HG03378 (cell line): Measurements from ENCODE around the gene DENND1A.
"Not testable (repeated sequence)": the region's sequence is repeated elsewhere in the genome, so short reads cannot be mapped to it uniquely, and the experiment has no call there.

Experiments used
- ATAC-seq: cut with Tn5 transposase; IDR thresholded peaks from one replicate; pipeline ENCODE4 v1.9.1; 2021; ENCODE audit warnings: mild to moderate bottlenecking, moderate library complexity; ENCODE audit not compliant: unreplicated experiment

Gene DENND1A, protein sequence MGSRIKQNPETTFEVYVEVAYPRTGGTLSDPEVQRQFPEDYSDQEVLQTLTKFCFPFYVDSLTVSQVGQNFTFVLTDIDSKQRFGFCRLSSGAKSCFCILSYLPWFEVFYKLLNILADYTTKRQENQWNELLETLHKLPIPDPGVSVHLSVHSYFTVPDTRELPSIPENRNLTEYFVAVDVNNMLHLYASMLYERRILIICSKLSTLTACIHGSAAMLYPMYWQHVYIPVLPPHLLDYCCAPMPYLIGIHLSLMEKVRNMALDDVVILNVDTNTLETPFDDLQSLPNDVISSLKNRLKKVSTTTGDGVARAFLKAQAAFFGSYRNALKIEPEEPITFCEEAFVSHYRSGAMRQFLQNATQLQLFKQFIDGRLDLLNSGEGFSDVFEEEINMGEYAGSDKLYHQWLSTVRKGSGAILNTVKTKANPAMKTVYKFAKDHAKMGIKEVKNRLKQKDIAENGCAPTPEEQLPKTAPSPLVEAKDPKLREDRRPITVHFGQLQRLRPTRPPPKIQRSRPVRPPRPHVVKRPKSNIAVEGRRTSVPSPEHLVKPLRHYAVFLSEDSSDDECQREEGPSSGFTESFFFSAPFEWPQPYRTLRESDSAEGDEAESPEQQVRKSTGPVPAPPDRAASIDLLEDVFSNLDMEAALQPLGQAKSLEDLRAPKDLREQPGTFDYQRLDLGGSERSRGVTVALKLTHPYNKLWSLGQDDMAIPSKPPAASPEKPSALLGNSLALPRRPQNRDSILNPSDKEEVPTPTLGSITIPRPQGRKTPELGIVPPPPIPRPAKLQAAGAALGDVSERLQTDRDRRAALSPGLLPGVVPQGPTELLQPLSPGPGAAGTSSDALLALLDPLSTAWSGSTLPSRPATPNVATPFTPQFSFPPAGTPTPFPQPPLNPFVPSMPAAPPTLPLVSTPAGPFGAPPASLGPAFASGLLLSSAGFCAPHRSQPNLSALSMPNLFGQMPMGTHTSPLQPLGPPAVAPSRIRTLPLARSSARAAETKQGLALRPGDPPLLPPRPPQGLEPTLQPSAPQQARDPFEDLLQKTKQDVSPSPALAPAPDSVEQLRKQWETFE

DNA sequence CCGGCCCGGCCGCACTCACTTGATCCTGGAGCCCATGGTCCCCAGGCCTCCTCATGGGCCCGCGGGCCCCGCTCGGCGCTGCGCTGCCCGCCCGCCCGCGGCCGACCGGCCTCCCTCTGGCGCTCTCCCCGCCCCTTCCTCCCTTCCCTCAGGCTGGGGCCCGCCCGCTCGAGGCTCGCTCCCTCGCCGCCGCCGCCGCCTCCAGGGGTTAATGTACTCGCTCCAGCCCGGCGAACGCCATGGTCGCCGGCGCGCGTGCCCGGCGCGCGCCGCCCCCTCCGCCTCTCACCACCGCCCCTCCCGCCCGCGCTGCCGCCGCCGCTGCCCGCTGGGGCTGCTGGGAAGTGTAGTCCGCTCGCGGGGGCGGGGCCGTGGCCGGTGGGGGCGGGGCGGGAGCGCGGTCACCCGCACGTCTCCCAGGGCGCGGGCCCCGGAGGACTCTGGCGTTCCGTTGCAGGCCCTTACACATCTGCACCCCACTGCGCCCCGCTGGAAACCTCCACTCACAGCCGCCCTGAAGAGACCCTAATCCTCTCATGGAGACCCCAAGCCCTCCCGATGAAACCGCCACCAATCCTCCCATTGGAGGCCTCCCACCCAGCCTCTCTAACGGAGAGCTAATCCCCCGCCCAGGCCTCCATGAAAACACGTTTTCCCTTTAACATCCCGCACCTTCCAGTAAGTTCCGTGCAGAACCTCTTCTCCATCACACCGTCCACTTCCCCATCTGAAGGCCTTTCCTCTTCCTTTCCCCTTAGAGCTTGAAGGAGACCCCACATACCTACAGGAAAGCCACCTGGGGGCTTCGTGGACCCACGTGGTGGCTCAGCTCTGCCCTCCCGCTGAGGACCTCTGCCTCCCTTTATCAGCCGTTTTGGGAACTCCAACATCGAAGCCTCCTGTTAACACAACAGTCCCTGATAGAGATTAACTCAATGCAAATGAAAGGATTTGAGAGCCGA lies at the start of gene DENND1A:
TSS of gene DENND1A (minus strand) at position 257 of the 962 bp plus-strand sequence. CDS start at position 36, 221 bp downstream.
- ATAC-seq = peak; percentile 41

DNA sequence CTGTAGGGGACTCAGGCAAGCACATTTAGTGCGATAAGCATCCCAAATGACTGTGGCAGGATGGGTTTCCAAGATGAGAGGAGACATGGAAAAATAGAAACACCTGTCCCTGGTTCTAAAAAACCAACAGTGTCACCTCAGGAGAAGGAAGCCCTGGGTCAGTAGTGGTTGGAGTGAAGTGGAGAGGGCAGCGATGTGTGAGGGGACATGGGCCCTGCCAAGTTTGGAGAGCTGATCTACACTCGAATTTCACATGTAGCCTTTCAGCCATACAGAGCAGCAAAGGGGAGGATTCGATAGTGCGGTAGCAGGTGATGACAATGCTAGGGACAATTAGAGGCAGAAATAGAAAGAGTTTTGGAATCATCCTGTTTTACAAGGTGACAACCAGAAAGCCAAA lies 49.1 kb upstream of the DENND1A start:
- no peak for ATAC-seq

DNA sequence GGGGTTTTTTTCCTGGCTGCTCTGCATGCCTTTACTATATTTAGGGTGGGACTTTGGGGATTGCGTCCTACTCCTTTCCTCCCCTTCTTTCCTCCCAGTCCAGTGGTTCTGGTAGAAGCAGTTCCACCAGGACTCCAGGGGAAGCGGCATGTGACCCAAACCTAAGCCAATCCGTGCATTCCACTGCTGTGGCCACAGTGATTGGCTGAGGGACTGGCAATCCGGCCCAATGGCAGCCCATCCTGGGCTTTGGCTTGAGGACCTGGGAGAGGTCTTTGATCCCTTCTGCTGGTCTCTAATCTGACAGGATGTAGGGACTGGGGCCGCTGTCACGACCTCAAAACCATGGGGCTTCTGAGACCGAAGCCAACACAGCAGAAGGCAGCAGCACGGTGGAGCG lies 46.7 kb upstream of the DENND1A start:
- ATAC-seq = not testable (repeated sequence)

DNA sequence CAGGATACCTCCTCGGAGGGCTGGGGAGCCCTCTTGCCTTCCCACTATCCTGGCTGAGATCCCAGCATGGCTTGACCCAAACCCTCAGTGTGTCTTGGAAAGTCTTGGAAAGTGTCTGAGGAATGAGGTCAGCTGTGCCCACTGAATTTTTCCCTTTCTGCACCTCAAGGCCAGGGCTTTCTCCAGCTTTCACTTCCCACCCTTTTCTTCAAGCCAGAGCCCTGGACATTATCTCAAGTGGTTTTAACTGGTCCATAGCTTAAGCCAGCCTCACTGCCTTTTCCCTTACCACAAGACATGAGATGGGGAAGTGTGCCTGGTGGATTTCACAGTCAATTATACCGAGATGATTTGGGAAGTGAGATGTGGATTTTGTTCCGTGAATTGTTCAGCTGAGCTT lies 45.9 kb upstream of the DENND1A start:
- ATAC-seq = no peak

DNA sequence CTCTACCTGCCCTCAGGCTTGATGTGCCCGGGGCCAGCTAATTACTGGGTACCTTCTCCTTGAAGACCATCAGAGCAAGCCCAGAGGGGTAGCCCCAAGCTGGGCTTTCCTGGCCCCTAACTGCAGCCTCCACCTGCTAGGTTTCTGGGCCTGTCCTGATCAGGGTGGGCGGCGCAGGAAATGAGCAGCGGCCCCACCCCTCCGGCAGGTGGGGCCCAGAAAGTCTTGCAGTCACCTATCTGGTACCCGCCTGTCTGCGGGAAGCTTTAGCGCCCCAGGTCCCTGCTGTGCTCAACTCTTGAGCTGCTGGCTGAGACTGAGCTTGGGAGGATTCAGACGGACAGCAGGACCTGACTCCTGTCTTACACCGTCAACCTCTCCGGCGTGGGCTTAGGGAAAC lies 44.5 kb upstream of the DENND1A start:
- ATAC-seq = no peak

DNA sequence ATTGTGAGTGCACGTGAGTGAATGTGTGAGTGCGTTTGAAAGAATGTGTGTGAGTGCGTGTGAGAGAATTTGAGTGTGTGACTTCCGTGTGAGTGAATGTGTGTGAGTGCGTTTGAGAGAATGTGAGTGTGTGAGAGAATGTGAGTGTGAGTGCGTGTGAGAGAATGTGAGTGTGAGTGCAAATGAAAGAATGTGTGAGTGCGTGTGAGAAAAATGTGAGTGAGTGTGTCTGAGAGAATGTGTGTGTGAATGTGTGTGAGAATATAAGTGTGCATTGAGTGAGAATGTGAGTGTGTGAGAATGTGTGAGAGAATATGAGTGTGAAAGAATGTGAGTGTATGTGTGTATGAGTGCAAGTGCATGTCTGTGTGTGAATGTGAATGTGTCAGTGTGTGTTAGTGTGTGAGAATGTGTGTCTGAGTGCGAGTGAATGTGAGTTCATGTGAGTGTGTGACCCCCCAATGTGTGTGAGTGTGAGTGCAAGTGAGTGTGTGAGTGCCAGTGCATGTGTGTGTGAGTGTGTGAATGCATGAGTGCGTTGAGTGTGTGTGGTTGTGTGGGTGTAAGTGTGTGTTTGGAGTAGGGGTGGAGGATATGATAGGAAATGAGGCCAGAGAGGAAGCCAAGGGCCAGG lies 43.8 kb upstream of the DENND1A start:
- no peak for ATAC-seq

DNA sequence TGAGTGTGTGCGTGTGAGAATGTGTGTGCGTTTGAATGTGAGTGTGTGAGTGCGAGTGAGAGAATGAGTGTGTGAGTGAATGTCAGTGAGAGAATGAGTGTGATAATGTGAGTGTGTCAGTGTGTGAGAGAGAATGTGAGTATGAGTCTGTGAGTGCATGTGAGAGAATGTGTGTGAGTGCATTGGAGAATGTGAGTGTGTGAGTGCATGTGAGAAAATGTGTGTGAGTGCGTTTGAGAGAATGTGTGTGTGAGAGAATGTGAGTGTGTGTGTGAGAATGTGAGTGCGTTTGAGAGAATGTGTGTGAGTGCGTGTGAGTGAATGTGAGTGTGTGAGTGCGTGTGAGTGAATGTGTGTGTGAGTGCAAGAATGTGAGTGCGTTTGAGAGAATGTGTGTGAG lies 42.7 kb upstream of the DENND1A start:
- no peak for ATAC-seq

DNA sequence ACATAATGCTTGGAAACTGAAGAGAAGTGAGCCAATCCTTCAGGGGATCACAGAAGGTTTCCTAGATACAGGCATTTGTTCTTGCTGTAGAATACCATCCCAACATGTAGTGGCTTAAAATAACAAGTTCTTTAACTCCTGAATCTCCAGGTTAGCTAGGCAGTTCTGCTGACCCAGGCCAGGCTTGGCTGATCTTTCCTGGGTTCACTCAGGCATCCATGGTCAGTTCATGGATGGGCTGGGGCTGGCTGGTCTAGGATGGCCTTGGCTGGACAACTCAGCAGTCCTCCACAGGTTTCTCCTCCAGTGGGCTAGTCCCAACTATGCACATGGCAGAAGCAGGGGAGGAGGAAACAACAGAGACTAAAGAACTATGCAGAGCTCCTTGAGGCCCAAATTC lies 37.4 kb upstream of the DENND1A start:
- no peak for ATAC-seq

DNA sequence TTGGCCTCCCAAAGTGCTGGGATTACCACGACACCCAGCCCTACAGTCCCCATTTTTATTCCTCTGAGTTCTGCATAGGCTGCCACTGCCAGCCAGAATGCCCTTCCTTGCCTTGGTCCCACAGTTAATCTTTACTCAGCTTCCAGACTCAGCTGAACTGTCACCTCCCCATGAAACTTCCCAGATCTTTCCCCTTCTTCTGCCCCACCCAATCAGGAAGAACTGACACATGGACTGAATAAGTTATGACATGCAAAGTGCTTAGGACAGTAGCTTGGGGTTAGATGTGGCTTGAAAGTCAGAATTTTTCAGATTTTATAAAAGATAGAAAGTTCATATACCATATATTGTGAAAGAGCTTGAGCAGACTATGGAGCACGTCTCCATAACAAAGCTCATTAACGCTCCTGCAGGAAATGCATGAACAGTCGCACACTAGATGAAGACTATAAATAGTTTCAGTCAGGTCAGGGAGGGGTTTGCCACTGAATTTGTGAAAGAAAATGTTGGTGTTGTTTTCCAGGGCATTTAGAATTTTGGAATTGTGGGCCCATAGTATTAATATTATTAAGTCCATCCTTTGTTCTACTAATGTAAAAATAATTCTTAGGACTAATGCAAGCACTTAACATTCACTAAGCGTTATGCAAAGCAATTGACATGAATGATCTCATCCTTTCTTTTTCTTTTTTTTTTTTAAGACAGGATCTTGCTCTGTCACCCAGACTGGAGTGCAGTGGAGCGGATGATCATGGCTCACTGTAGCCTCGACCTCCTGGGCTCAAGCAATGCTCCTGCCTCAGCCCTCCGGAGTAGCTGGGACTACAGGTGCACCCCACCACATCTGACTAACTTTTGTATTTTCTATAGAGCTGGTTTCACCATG lies 36.1 kb upstream of the DENND1A start:
- no peak for ATAC-seq

DNA sequence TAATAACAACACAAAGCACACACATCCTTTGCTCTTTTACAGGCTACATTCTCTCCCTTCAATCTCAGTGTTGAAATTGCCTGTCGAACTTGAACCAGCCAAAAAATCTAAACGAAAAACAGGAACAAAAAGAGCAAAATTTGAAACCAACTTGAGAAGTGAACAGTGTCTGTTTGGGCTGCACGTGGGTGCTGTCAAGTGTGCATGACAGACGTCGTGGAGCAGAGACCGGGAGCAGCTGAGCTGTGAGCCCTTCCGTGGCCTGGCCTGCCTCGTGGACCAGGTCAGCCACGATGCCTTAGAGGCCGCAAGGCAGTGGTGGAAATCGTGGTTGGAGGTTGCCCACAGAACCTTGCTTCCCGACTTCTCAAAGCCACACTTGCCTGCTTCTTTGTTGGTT lies 34.8 kb upstream of the DENND1A start:
- ATAC-seq = no peak

DNA sequence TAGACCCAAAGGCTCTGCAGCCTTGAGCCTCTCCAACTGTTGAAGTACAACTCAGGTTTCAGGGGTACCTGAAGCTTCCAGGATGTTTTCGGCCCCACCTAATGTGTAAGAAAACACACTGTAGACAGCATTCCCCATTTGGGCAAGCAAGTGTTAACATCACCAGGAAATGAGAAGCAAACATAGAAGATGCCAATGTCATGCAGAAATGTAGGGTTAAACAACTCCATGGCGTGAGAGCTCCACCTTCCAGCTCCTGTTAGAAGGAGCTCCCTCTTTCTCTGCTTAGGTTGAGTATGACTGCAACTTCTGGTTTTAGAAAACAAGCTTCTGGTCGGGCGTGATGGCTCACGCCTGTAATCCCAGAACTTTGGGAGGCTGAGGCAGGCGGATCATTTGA lies 31.0 kb upstream of the DENND1A start:
- no peak for ATAC-seq

DNA sequence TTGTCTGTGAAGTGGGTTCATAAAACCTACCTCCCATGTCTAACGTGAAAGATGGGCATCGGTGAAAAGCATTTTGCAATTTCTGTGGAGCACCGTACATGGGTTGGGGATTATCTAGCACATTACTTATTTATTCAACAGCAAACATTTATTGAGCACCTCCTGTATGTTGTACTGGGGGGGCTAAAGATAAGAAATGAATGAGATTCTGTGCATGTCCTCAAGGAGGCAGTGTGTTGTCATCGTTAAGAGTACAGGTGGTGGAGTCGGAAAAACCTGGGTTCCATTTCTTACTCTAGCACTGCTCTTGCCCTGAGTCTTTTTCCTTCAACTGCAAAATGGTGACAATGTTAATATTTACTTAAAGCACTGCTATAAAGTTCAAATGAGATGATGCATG lies 30.4 kb upstream of the DENND1A start:
- no peak for ATAC-seq

DNA sequence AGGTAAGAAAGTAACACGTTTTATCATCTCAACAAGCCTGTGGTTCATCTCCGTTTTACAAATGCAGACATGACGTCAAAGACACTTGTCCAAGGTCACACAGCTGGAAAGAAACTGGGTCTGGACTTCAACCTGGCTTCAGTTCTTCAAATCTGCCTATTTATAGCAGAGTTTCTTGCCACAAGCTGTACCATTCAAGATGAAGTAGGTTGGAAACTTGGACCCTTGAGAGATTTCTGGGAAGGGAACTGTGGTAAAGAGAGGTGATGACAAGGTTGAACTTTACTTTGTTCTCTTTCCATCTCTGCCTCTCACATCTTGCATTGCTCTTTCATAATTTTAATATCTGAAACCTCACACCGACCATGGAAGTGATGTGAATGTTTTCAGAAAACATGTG lies 29.9 kb upstream of the DENND1A start:
- no peak for ATAC-seq

DNA sequence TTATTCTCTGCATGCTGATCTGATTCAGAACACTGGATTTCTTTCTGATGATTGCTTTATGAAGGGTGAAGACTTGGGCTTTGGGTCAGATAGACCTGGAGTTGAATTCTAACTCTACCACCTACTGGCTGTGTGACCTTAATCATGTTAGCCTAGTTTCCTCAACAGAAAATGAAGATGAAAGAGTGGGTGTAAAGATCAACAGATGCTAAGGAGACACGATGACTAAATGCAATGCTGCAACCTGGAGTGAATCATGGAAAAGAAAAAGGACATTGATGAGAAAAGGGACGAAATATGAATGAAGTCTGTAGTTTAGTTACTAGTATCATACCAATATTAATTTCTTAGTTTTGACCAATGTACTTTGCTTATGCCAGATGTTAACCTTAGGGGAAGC lies 27.8 kb upstream of the DENND1A start:
- ATAC-seq = no peak

DNA sequence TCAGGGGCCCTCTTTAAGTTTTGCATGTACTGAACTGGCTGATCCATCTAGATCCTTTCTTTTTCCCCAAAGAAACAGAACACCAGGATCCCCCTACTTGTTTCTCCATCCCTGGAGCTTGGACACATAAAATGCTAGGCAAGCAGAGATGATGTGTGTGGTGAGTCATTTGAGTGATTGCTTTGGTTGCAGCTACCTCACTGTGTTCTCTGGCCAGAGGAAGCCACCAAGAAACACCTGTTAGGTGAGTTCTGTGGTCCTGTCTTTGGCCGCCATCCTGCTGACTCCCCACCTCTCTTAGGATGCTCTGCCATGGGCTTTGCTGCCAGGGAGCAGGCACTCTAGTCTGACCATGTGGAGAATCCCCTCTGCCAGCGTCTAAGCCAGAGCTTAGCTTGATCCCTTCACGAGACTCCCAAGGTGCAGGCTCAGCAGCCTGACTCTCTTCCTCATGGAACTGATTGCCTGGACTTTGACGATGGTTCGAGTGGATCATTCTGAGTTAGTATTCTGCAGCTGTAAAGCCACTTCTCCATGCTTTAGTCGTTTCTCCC lies 27.3 kb upstream of the DENND1A start:
- no peak for ATAC-seq

DNA sequence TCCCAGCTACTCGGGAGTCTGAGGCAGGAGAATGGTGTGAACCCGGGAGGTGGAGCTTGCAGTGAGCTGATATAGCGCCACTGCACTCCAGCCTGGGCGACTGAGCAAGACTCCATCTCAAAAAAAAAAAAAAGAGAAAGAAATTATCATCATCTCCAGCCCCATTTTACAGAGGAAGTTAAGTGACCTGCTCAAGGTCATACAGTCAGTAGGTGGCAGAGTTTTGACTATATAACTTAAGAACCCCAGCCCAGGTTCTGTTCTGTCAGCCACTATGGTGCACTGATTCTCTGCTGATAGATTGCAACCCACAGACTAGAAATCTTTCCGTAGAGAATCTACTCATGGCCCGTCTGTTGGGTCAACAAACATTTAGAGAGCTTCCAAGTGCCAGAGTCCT lies 25.7 kb upstream of the DENND1A start:
- ATAC-seq = no peak

DNA sequence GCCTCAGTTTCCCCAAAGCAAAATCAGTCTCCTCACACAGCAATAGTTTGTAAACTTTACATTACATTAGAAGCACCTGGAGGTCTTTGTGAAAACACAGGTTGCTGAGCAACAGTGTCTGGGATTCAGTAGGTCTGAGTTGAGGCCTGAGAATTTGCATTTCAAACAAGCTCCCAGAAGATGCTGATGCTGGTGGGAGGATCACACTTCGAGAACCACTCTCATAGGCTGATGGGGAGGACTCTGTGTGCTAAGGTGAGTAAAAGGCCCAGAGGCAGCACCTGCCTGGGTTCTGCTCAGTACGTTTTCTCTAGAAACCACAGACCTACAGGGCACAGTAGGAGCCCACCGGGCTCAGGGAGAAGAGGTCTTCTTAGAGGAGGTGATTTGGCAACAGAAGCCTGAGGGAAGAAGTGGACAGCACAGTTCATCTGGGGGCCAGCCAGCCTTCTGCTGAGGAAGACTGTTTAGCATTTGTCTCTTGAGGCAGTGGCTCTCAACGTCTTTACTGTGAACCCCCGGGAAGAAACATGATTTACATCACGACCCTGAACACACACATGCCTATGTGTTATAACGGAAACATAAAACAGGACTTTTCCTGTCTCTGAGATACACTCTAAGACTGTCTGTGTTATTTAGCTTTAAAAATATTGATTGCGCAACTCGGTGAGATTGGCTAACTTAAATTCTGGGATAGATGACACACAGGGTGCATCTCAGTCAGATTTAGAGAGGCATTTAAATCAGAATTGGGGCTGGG lies 24.8 kb upstream of the DENND1A start:
- ATAC-seq = no peak
